ENCODE results near the gene YTHDF1. TPM values are rescaled to one million over a fixed set of nuclear protein-coding genes. Genes with fewer than 3 reads are reported as not detected.

Gene YTHDF1
- total RNA-seq, 1 experiment from 2014 or later: 85.4 TPM

GRCh38 chr20:63239431-63239830 is 23.5 kb upstream of the YTHDF1 start:
- no CpG with 5 or more reads among the region's 30 CpGs for WGBS (ENCODE audit: extremely low coverage, insufficient read length, low lambda C conversion rate)
- no peaks in the 10 kb centered on the region for H3K79me1 ChIP-seq (ENCODE audit: insufficient read depth, low read depth, low read length, poor library complexity, severe bottlenecking)
- no peak overlapping the region for H2BK5ac ChIP-seq (ENCODE audit: insufficient read length, low read length)
- no peak overlapping the region for H2BK20ac ChIP-seq (ENCODE audit: low read depth, low read length, poor library complexity, severe bottlenecking)
- H2AK5ac ChIP-seq (ENCODE audit: insufficient read length, low read length): no peak overlapping the region
- Mint-ChIP-seq H3K27ac (no peak overlapping the region), H3K4me3 (no peak overlapping the region), H3K9me3 (no peaks in the 10 kb centered on the region), H3K4me1 (peaks cover 3 to 12% of the 10 kb centered on the region in 2 experiments), H3K27me3 (ENCODE audit: low read depth) (peaks cover 2% of the 10 kb centered on the region; the same call in 1 of the 2 replicates), H3K36me3 (ENCODE audit: insufficient read depth in 1 of 3, low read depth in 3 of 3) (no peaks in the 10 kb centered on the region)
- H3K23ac ChIP-seq (ENCODE audit: insufficient read length, low read depth, low read length): no peak overlapping the region
- H3K4ac ChIP-seq (ENCODE audit: low read depth, low read length): no peak overlapping the region
- peaks cover 2% of the 10 kb centered on the region; the same call in 1 of the 2 replicates for H3K4me1 ChIP-seq (ENCODE audit: insufficient read depth, low read length)
- H3K23me2 ChIP-seq (ENCODE audit: insufficient read length, low read depth, low read length, poor library complexity, severe bottlenecking): no peaks in the 10 kb centered on the region
- no peak for DNase-seq
- H3T11ph ChIP-seq (ENCODE audit: low read length): no peak overlapping the region
- no peak overlapping the region for H2AFZ ChIP-seq (ENCODE audit: low read length)
- no peak overlapping the region for H3K9ac ChIP-seq (ENCODE audit: extremely low read depth, insufficient read length, low read length)
- H2BK120ac ChIP-seq (ENCODE audit: low read depth, low read length, poor library complexity, severe bottlenecking): no peak overlapping the region
- no peak for TF ChIP-seq CTCF (conservative IDR thresholded peaks at IDR 0.05)
- H4K5ac ChIP-seq (ENCODE audit: insufficient read length, low read depth, low read length): no peak overlapping the region
- H4K8ac ChIP-seq (replicated peaks; ENCODE audit: insufficient read length, low read depth, low read length): no peak overlapping the region
- H2BK12ac ChIP-seq (ENCODE audit: insufficient read length, low read depth, low read length): no peak overlapping the region
- H3K4me2 ChIP-seq (ENCODE audit: insufficient read depth, insufficient read length, low read length): no peak overlapping the region
- no peak overlapping the region; the same call in 1 of the 2 replicates for H2BK15ac ChIP-seq (ENCODE audit: low read depth, low read length)
- H4K91ac ChIP-seq (ENCODE audit: insufficient read length, low read depth, low read length): no peak overlapping the region
- no peak overlapping the region; the same call in 1 of the 2 replicates for H3K14ac ChIP-seq (ENCODE audit: insufficient read depth, low read length)
- H3K79me2 ChIP-seq (ENCODE audit: insufficient read depth, low read length): no peaks in the 10 kb centered on the region
- no peak overlapping the region for H3K18ac ChIP-seq (ENCODE audit: insufficient read length, low read depth, low read length)
- no peak overlapping the region for H3K56ac ChIP-seq (ENCODE audit: insufficient read length, low read depth, low read length)
- no peaks in the 10 kb centered on the region for H3K27me3 ChIP-seq (ENCODE audit: insufficient read depth, low read length)
- no peak overlapping the region for H3K27ac ChIP-seq (ENCODE audit: insufficient read length, low read depth, low read length)
- H4K20me1 ChIP-seq (ENCODE audit: control insufficient read depth, insufficient read depth, insufficient read length): no peaks in the 10 kb centered on the region
- H3K9me3 ChIP-seq (ENCODE audit: control insufficient read depth, low read depth, low read length): no peaks in the 10 kb centered on the region
